IPS-18a (cell line): ENCODE results near the gene TSHZ2.
"Not testable (repeated sequence)": the region's sequence is repeated elsewhere in the genome, so short reads cannot be mapped to it uniquely, and the experiment has no call there.

ENCODE experiments used
- H3K27ac ChIP-seq: one replicate; pipeline ENCODE4 v1.5.1; 2013; ENCODE audit warnings: low read length
- H3K27me3 ChIP-seq: one replicate; pipeline ENCODE4 v1.6.1; 2013; ENCODE audit warnings: mild to moderate bottlenecking, low read length; ENCODE audit not compliant: control insufficient read depth, insufficient read depth
- H3K36me3 ChIP-seq: one replicate; pipeline ENCODE4 v1.6.1; 2013; ENCODE audit warnings: low read depth, low read length; ENCODE audit not compliant: control insufficient read depth
- H3K4me1 ChIP-seq: one replicate; pipeline ENCODE4 v1.6.1; 2013; ENCODE audit warnings: low read depth, low read length; ENCODE audit not compliant: control insufficient read depth
- H3K4me3 ChIP-seq: one replicate; pipeline ENCODE4 v1.5.1; 2013; ENCODE audit warnings: low read length
- H3K9ac ChIP-seq: one replicate; pipeline ENCODE4 v1.6.1; 2013; ENCODE audit warnings: mild to moderate bottlenecking, low read length, moderate library complexity
- H3K9me3 ChIP-seq: one replicate; pipeline ENCODE4 v1.6.1; 2013; ENCODE audit warnings: low read depth, low read length; ENCODE audit not compliant: control insufficient read depth

TSHZ2 gene

DNA sequence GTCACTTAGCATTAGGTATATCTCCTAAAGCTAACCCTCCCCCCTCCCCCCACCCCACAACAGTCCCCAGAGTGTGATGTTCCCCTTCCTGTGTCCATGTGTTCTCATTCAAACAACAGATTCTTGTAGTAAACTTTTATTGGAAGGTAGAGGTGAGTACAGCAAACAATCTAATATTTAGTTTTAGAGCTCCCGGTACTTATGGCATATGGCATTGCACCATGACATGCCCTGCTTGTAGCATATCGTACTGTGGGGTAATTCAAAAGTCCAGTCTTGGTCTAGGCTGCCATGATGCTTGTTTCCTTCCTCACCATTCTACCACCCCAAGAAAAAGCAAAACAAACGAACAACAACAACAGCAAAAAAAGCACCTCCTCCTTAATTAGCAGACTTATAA lies 332.0 kb downstream of the TSHZ2 start:
- Histone ChIP-seq H3K27ac (no peak overlapping the region), H3K4me3 (no peak overlapping the region), H3K36me3 (no peaks in the 10 kb centered on the region), H3K27me3 (no peaks in the 10 kb centered on the region), H3K9ac (no peak overlapping the region), H3K4me1 (no peaks in the 10 kb centered on the region), H3K9me3 (no peaks in the 10 kb centered on the region)

DNA sequence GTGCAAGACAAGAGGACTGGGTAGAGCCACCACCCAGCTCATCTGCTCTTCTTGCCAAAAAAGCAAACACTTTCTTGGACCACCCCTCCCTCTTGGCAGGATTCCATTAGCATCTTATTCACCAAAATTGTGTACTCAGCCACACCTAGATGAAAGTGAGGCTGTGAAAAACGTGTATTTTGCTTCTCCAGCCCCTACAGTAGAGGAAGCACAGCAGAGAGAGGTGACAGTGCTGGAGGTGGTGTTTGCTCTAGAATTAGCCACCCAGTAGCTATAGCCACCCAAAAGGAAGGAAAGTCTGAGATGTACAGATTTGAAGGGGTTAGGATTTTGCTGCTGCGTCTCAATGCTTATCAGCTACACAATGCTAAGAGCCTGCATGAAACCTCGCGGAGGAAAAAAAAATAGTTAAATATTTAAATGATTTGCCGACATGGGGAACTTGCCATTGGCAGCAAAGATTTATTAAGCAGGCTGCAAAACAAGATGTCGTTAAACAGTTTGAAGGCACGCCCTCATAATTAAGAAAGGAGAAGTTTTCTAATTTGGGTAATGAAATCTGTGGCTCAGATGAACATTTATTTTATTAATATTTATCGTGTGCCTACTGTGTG lies 334.1 kb downstream of the TSHZ2 start:
- H3K9ac ChIP-seq: no peak overlapping the region
- H3K27me3 ChIP-seq: no peaks in the 10 kb centered on the region
- H3K27ac ChIP-seq: no peak overlapping the region
- no peak overlapping the region for H3K4me3 ChIP-seq
- no peaks in the 10 kb centered on the region for H3K9me3 ChIP-seq
- no peaks in the 10 kb centered on the region for H3K4me1 ChIP-seq
- no peaks in the 10 kb centered on the region for H3K36me3 ChIP-seq

DNA sequence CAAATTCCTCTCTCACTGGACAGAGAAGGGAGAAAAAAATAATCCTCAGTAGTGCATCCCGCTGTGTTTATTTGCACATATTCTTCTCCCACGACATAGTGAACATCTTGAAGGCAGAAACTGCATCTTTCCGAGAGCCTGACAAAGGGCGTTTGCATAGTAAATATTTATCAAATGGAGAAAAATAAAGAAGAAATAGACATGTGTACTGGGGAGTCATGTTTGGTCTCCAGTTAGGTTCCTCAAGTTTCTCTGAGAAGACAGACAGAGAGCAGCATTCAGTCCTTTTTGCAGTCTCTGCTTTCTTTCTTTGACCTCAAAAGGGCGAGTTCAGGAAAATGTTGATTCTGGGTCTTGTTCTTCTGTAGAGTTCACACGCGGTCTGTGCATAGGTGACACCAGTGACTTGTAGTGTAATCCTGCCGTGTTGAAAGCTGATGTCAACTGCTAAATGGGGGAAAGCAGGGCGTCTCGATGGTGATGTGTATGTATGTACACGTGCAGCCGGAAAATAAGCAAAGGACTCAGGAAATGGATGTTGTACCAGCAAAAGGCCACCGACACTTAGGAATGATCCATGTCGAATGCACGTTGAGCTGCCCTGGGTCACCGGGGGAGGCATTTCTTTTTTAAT lies 335.9 kb downstream of the TSHZ2 start:
- H3K9ac ChIP-seq: no peak overlapping the region
- H3K4me3 ChIP-seq: no peak overlapping the region
- H3K4me1 ChIP-seq: no peaks in the 10 kb centered on the region
- no peaks in the 10 kb centered on the region for H3K9me3 ChIP-seq
- H3K27me3 ChIP-seq: no peaks in the 10 kb centered on the region
- no peaks in the 10 kb centered on the region for H3K36me3 ChIP-seq
- no peak overlapping the region for H3K27ac ChIP-seq

DNA sequence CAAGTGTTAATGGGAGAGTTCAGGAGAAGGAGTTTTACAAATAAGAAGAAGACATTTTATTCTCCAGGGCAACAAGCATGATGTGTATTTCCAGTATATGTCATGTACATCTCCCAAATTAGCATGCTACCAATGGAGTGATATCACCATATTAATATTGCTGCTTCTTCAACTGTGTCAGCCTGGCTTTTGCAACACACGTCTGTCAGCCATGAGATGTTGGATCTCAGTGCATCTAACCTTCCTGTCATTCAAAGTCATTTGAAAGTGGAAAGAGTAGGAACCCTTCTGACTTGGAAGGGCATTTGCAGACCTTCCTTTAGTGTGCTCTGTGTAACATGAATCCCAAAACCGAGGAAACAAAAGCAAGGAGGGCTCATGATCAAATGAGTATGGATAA lies 337.4 kb downstream of the TSHZ2 start:
- H3K27ac ChIP-seq: no peak overlapping the region
- no peak overlapping the region for H3K4me3 ChIP-seq
- H3K4me1 ChIP-seq: no peaks in the 10 kb centered on the region
- no peaks in the 10 kb centered on the region for H3K27me3 ChIP-seq
- no peaks in the 10 kb centered on the region for H3K36me3 ChIP-seq
- no peaks in the 10 kb centered on the region for H3K9me3 ChIP-seq
- H3K9ac ChIP-seq: no peak overlapping the region

GRCh38 chr20:53312957-53313356 lies 340.8 kb downstream of the TSHZ2 start:
- H3K4me1 ChIP-seq: peaks cover 14% of the 10 kb centered on the region
- H3K9ac ChIP-seq: no peak overlapping the region
- no peaks in the 10 kb centered on the region for H3K27me3 ChIP-seq
- H3K9me3 ChIP-seq: no peaks in the 10 kb centered on the region
- no peak overlapping the region for H3K4me3 ChIP-seq
- H3K36me3 ChIP-seq: no peaks in the 10 kb centered on the region
- H3K27ac ChIP-seq: no peak overlapping the region

- no peaks in the 10 kb centered on the region for H3K27me3 ChIP-seq
- H3K4me1 ChIP-seq: peaks cover 14% of the 10 kb centered on the region
- H3K9me3 ChIP-seq: no peaks in the 10 kb centered on the region
- H3K27ac ChIP-seq: no peak overlapping the region
- H3K9ac ChIP-seq: no peak overlapping the region
- H3K4me3 ChIP-seq: no peak overlapping the region
- H3K36me3 ChIP-seq: no peaks in the 10 kb centered on the region
Observed at GRCh38 chr20:53316206-53316937, 344.2 kb downstream of the TSHZ2 start.

GRCh38 chr20:53319200-53319599 lies 347.0 kb downstream of the TSHZ2 start:
- Histone ChIP-seq H3K27me3 (no peaks in the 10 kb centered on the region), H3K36me3 (no peaks in the 10 kb centered on the region), H3K9me3 (no peaks in the 10 kb centered on the region), H3K4me1 (peaks cover 14% of the 10 kb centered on the region), H3K4me3 (no peak overlapping the region), H3K9ac (no peak overlapping the region), H3K27ac (no peak overlapping the region)

- Histone ChIP-seq H3K36me3 (no peaks in the 10 kb centered on the region), H3K4me1 (peaks cover 14% of the 10 kb centered on the region), H3K27ac (no peak overlapping the region), H3K9me3 (no peaks in the 10 kb centered on the region), H3K9ac (no peak overlapping the region), H3K4me3 (no peak overlapping the region), H3K27me3 (no peaks in the 10 kb centered on the region)
Observed at GRCh38 chr20:53319716-53320115, 347.6 kb downstream of the TSHZ2 start.

GRCh38 chr20:53320701-53321100 lies 348.5 kb downstream of the TSHZ2 start:
- no peaks in the 10 kb centered on the region for H3K27me3 ChIP-seq
- no peak overlapping the region for H3K27ac ChIP-seq
- H3K9ac ChIP-seq: no peak overlapping the region
- H3K4me3 ChIP-seq: no peak overlapping the region
- H3K9me3 ChIP-seq: no peaks in the 10 kb centered on the region
- peaks cover 14% of the 10 kb centered on the region for H3K4me1 ChIP-seq
- no peaks in the 10 kb centered on the region for H3K36me3 ChIP-seq

DNA sequence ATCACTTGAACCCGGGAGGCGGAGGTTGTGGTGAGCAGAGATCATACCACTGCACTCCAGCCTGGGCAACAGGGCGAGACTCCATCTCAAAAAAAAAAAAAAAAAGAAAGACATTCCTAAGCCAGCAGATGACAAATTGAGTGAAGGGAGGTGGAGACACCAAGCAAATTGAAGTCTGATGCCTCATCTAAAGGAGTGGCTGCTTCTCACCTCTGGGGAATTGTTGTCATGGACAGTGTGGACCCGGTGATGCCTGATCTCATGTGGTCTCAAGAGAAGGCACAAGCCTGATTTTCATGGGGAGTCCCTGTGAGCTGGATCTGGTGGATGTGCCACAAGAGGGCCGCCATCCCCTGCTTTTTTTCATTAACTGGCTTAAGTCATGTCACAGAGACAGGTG lies 349.4 kb downstream of the TSHZ2 start:
- Histone ChIP-seq H3K9me3 (no peaks in the 10 kb centered on the region), H3K4me3 (no peak overlapping the region), H3K27me3 (no peaks in the 10 kb centered on the region), H3K27ac (no peak overlapping the region), H3K4me1 (peaks cover 5% of the 10 kb centered on the region), H3K9ac (no peak overlapping the region), H3K36me3 (no peaks in the 10 kb centered on the region)

GRCh38 chr20:53322651-53323050 lies 350.5 kb downstream of the TSHZ2 start:
- Histone ChIP-seq H3K27me3 (no peaks in the 10 kb centered on the region), H3K36me3 (no peaks in the 10 kb centered on the region), H3K4me1 (peaks cover 2% of the 10 kb centered on the region), H3K4me3 (no peak overlapping the region), H3K9ac (no peak overlapping the region), H3K27ac (no peak overlapping the region), H3K9me3 (no peaks in the 10 kb centered on the region)

GRCh38 chr20:53323460-53323859 lies 351.3 kb downstream of the TSHZ2 start:
- not testable (repeated sequence) for H3K27me3 ChIP-seq, H3K9ac ChIP-seq, H3K36me3 ChIP-seq, H3K9me3 ChIP-seq, H3K4me1 ChIP-seq, H3K27ac ChIP-seq, H3K4me3 ChIP-seq
